CD4-positive, alpha-beta T cell treated with Interleukin-4 for 4 hours (primary cell): Measurements from ENCODE around the gene PTPN12.
"Not testable (repeated sequence)": the region's sequence is repeated elsewhere in the genome, so short reads cannot be mapped to it uniquely, and the experiment has no call there.

Experiments used
- DNase-seq: peaks from one replicate; pipeline ENCODE4 v3.0.0-alpha.2; 2020

The PTPN12 gene

DNA sequence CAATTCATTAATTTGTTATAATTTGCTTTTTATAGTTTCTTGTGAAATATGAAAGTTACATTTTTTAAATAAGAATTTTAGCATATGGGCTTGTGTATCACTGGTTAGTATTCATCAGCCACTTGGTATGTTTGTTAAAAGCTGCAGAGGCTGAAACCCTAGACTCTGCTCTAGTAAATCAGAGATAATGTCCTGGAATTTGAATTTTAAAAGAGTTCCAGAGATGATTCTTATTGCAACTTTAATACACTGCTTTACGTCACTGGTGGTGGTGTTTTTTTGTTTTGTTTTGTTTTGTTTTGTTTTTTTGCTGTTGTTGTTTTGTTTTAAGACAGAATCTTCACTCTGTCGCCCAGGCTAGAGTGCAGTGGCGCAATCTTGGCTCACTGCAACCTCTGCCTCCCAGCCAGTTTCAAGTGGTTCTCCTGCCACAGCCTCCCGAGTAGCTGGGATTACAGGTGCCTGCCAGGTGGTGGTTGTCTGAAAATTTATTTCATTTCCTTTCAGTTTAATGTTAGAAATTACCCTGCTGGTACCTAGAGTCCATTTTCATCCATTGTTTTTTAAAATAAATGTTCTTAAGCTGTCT lies 43.8 kb downstream of the PTPN12 start:
- DNase-seq: no peak

DNA sequence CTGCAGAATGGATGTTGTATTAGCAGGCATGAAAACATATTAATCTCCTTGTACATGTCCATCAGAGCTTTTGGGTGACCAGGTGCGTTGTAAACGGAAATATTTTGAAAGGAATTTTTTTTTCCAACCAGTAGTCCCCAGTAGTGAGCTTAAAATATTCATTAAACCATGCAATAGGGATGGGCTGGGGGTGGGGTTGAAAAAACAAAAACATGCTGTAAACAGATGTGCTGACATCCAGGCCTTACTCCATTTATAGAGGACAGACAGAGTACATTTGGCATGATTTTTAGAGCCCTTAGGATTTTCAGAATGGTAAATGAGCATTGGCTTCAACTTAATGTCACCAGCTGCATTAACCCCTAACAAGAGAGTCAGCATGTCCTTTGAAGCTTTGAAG lies 50.2 kb downstream of the PTPN12 start:
- no peak for DNase-seq

DNA sequence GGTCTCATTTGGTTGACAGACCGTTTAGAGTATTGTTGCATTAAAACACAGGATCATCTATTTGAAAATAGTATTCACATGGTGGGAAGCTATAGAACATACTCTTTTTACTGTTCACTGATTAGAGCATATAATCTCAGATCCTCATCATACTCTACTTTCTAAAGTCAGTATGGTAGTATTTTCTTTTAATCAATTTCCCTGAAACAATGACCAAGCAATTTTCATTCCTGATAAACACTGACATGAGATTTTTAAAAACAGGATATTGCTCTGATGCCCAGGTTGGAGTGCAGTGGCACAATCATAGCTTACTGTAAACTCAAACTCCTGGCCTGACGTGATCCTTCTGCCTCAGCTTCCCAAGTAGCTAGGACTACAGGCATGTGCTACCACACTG lies 63.9 kb downstream of the PTPN12 start:
- DNase-seq: no peak

DNA sequence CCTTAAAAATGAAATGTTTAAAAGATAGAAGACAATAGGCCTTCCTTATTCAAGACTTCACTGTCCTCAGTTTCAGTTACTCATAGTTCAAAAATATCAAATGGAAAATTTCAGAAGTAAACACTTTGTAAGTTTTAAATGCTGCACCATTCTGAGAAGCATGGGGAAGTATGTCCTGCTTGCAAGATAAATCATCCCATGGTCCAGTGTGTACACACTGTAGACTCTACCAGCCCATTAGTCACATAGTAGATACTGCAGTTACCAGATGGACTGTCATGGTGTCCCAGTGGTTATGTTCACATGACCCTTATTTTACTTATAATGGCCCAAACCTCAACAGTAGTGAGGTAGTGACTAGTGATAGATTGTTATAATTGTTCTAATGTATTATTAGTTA lies 69.5 kb downstream of the PTPN12 start:
- no peak for DNase-seq

GRCh38 chr7:77619314-77619713 lies 82.2 kb downstream of the PTPN12 start:
- no peak for DNase-seq

DNA sequence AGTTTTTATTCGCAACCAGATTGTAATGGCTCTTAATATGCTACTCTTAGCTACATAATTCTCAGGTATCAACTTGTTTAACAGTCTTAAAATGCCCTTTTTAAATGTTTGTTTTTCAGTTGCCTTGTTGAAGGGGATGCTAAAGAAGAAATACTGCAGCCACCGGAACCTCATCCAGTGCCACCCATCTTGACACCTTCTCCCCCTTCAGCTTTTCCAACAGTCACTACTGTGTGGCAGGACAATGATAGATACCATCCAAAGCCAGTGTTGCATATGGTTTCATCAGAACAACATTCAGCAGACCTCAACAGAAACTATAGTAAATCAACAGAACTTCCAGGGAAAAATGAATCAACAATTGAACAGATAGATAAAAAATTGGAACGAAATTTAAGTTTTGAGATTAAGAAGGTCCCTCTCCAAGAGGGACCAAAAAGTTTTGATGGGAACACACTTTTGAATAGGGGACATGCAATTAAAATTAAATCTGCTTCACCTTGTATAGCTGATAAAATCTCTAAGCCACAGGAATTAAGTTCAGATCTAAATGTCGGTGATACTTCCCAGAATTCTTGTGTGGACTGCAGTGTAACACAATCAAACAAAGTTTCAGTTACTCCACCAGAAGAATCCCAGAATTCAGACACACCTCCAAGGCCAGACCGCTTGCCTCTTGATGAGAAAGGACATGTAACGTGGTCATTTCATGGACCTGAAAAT lies 89.7 kb downstream of the PTPN12 start:
- no peak for DNase-seq

- DNase-seq: no peak
Measured at GRCh38 chr7:77627309-77627676, 90.2 kb downstream of the PTPN12 start.

- DNase-seq: no peak
Measured at GRCh38 chr7:77629797-77630196, 92.7 kb downstream of the PTPN12 start.

DNA sequence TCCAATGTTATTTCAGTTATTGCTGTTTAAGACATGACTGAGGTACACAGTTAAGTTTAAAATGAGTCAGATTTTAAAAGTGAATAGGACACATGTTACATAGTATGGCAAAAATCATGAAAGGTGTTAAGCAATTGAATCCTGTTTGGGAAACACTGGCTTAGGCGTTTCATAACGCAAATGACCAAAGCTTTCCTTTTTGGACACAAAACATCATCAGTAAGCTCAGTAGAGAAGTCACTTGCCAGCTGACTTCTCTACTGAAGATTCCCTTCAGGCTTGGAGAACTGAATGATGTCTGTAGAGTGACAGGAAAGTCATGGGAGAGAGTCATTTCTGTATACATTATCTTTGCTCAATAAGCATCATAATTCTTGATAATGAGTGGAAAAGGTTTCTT lies 94.7 kb downstream of the PTPN12 start:
- no peak for DNase-seq

GRCh38 chr7:77644774-77645173 lies 107.7 kb downstream of the PTPN12 start:
- no peak for DNase-seq

GRCh38 chr7:77648742-77649338 lies 111.7 kb downstream of the PTPN12 start:
- DNase-seq: no peak

GRCh38 chr7:77649716-77650349 lies 112.7 kb downstream of the PTPN12 start:
- no peak for DNase-seq

DNA sequence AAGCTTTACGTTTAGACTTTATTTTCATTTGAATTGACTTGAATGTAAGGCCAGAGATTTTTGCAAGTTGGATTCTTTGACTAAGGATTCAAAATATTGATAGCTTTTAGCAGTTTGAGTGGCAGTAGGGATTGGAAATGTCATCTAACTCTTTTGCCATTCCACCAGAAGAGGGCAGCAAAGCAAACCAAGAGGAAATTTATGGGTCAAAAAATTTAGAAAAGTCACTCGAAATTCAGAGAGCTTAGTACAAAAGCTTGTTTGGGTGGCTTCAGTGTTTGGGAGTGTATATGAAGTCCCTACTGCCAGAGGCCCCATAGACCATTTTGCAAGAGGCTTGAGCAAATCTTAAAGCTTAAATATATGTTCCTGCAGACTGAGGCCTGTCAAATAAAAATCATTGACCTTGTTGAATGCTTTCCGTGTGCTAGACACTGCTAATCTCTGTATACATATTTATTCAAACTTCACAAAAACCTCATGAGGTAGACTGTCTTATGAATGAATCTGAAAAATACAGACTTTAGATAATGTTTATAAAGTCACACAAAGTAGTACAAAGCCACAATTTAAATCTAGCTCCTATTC lies 114.6 kb downstream of the PTPN12 start:
- peak; percentile 68 for DNase-seq

DNA sequence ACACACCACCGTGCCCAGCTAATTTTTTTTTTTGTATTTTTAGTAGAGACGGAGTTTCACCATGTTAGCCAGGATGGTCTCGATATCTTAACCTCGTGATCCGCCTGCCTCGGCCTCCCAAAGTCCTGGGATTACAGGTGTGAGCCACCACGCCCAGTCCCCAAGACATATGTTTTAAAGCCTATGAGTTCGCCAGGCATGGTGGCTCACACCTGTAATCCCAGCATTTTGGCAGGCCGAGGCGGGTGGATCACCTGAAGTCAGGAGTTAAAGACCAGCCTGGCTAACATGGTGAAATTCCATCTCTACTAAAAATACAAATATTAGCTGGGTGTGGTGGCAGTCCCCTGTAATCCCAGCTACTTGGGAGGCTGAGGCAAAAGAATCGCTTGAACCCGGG lies 115.7 kb downstream of the PTPN12 start:
- not testable (repeated sequence) for DNase-seq

DNA sequence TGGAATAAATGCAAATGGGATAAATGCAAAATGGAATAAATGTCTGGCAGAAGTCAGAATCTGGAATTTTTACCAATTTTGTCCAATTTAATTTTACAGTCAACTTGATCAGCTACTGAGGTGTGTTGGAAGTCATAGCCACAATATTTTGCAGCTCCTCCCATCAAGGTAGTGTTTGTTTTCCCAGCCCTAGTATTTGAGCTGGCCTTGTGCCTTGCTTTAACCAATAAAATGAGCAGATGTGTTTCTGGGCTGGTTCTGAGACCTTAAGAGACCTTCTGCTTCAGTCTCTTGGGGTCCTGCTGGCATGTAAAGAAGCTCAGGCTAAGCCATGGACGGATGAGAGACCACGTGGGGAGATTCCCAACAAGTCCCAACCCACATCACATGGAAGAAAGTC lies 116.5 kb downstream of the PTPN12 start:
- DNase-seq: no peak

DNA sequence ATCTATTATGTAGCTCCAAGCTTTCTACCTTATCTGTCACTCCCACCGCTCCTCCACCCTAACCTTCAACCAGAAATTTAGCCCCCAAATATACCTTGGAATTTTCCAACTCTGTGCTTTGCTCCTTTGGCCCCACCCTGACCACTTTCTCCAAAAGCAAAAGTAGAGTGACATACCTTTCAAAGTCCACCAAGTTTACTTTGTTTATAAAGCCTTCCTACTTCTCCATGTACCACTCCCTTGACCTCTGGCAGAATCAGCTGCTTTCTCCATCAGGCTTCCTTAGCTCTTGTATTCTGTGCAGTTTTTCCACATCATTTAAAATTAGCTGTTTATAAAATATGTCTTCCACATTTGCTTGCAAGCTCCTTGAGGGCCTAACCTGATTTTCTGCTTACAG lies 118.3 kb downstream of the PTPN12 start:
- DNase-seq: no peak

GRCh38 chr7:77655836-77656455 lies 118.9 kb downstream of the PTPN12 start:
- no peak for DNase-seq

DNA sequence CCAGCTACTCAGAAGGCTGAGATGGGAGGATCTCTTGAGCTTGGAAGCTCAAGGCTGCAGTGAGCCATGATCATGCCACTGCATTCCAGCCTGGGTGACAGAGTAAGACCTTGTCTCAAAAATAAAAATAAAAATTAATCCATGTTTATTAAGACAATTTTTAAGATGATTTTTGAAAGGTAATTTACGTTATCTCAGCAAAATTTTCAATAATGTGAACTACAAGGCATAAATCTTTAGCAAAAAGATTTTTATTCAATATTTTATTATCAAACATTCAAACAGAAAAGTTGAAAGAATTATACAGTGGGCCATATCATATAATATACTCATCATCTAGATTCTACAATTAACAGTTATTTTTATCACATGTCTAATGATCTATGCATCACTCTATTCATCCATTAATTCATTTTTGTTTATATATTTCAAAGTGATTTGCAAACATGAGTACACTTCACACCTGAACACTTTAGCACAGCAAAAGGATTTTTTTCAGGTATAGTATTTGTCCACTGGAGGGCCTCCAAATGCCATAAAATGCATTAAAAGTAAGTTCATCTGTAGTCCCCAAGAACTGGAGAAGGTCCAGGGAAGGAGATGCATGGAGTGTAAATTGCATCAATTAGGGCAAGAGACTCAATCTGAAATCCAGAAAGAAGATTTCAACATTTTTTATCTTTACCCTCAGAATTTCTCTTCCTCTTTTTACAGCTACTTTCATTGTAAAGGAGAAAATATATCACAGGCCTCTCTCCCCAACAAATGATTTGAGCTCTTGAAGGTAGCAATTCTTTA lies 120.5 kb downstream of the PTPN12 start:
- peak; percentile 58 for DNase-seq

GRCh38 chr7:77658928-77659327 lies 121.8 kb downstream of the PTPN12 start:
- DNase-seq: no peak

- no peak for DNase-seq
Measured at GRCh38 chr7:77661816-77662215, 124.7 kb downstream of the PTPN12 start.

- DNase-seq: no peak
Measured at GRCh38 chr7:77662869-77663268, 125.8 kb downstream of the PTPN12 start.

GRCh38 chr7:77664715-77665114 lies 127.6 kb downstream of the PTPN12 start:
- DNase-seq: no peak
